Esophagus squamous epithelium (tissue), 4 donors: ENCODE data around the gene RMI2.

Experiments used
- CTCF ChIP-seq, 6 experiments: fragments of 450-650 bp in 4 of 6; fragments of 200-600 bp in 2 of 6; sonication (generic) in 2 of 6; IDR thresholded peaks; one replicate each; pipeline ENCODE4 v1.5.1; 2016 to 2019; ENCODE audit warnings: antibody characterized with exemption in 6 of 6, mild to moderate bottlenecking in 4 of 6, moderate library complexity in 4 of 6
- POLR2A ChIP-seq, 4 donors: fragments of 450-650 bp; IDR thresholded peaks; one replicate each; pipeline ENCODE4 v1.6.1; 2017; ENCODE audit warnings: antibody characterized with exemption in 4 of 4, mild to moderate bottlenecking in 4 of 4, moderate library complexity in 3 of 4

GRCh38 chr16:11370084-11370931, 25.0 kb downstream of the RMI2 start:
- no peak for TF ChIP-seq CTCF (IDR thresholded peaks at IDR 0.05)
- TF ChIP-seq POLR2A (IDR thresholded peaks at IDR 0.05): no peak
